CD4-positive, CD25-positive, alpha-beta regulatory T cell (primary cell): ENCODE data around the gene LANCL3. TPM values are rescaled to one million over a fixed set of nuclear protein-coding genes. Genes with fewer than 3 reads are reported as not detected.
"Not testable (repeated sequence)": the region's sequence is repeated elsewhere in the genome, so short reads cannot be mapped to it uniquely, and the experiment has no call there.

Experiments
- ATAC-seq, 2 donors: fragments of 150-1000 bp; cut with Tn5 transposase; one replicate each; pipeline ENCODE4 v1.10.0; 2021; ENCODE audit warnings: low read depth in 2 of 2, moderate number of reproducible peaks in 2 of 2, moderate library complexity in 1 of 2
- DNase-seq, 3 donors: peaks; one replicate each; pipeline versions ENCODE4 v3.0.0 to v3.0.0-alpha.2; 2012 to 2022; ENCODE audit warnings: mixed read lengths in 1 of 3
- H3K27ac ChIP-seq: one replicate; pipeline ENCODE4 v1.7.0; 2013; ENCODE audit warnings: mild to moderate bottlenecking, low read length; ENCODE audit not compliant: insufficient read depth, poor library complexity, severe bottlenecking
- H3K27me3 ChIP-seq: one replicate; pipeline ENCODE4 v1.7.0; 2013; ENCODE audit warnings: low read length; ENCODE audit not compliant: control insufficient read depth, insufficient read depth
- H3K36me3 ChIP-seq: one replicate; pipeline ENCODE4 v1.7.0; 2013; ENCODE audit warnings: mild to moderate bottlenecking, low read length, moderate library complexity; ENCODE audit not compliant: control insufficient read depth, insufficient read depth
- H3K4me1 ChIP-seq: 2 replicates; pipeline ENCODE4 v1.7.0; 2013; ENCODE audit warnings: mild to moderate bottlenecking, low read length; ENCODE audit not compliant: insufficient read depth, control insufficient read depth, poor library complexity, severe bottlenecking
- H3K4me3 ChIP-seq: one replicate; pipeline ENCODE4 v1.7.0; 2013; ENCODE audit warnings: low read depth, mild to moderate bottlenecking, low read length, moderate library complexity
- H3K9me3 ChIP-seq, 2 experiments: 1 replicate in 1 of 2; 2 replicates in 1 of 2; pipeline ENCODE4 v1.7.0; 2013; ENCODE audit warnings: low read length in 2 of 2, mild to moderate bottlenecking in 1 of 2, moderate library complexity in 1 of 2; ENCODE audit not compliant: control insufficient read depth in 2 of 2
- H3K27ac Mint-ChIP-seq, 3 donors: one replicate each; pipeline ENCODE4 v1.8.0; 2020 to 2022; ENCODE audit warnings: mild to moderate bottlenecking in 3 of 3, mixed read lengths in 3 of 3, moderate library complexity in 2 of 3
- H3K27me3 Mint-ChIP-seq: one replicate; pipeline ENCODE4 v1.8.0; 2022; ENCODE audit warnings: mild to moderate bottlenecking, mixed read lengths
- H3K36me3 Mint-ChIP-seq: one replicate; pipeline ENCODE4 v1.8.0; 2020; ENCODE audit warnings: mixed read lengths
- H3K4me1 Mint-ChIP-seq, 4 donors: one replicate each; pipeline ENCODE4 v1.8.0; 2020 to 2022; ENCODE audit warnings: mixed read lengths in 4 of 4, mild to moderate bottlenecking in 1 of 4
- H3K4me3 Mint-ChIP-seq, 4 donors: one replicate each; pipeline ENCODE4 v1.8.0; 2020 to 2022; ENCODE audit warnings: mild to moderate bottlenecking in 4 of 4, mixed read lengths in 4 of 4, moderate library complexity in 3 of 4
- H3K9me3 Mint-ChIP-seq, 7 donors: one replicate each; pipeline ENCODE4 v1.8.0; 2020 to 2022; ENCODE audit warnings: mixed read lengths in 7 of 7, mild to moderate bottlenecking in 3 of 7, moderate library complexity in 2 of 7
- polyA plus RNA-seq, 4 donors: library from polyadenylated mRNA; unstranded; fragments of 300-500 nt; fragmentation: Illumina TruSeq; gene quantifications; one replicate each; pipeline ENCODE4 v1.2.3, GENCODE V29; 2021
- total RNA-seq: library from RNA; stranded (reverse); gene quantifications from one replicate; pipeline ENCODE4 v1.2.3, GENCODE V29; 2022

Gene LANCL3
- total and polyA plus RNA-seq, 5 donors from 2014 or later = 0.35 TPM; not detected in 4

- no peak overlapping the region for H3K4me3 Mint-ChIP-seq
- no peaks in the 10 kb centered on the region for H3K4me1 ChIP-seq
- DNase-seq (no peak), ATAC-seq (no peak)
- H3K36me3 Mint-ChIP-seq = no peaks in the 10 kb centered on the region
- no peaks in the 10 kb centered on the region for H3K4me1 Mint-ChIP-seq
- no peaks in the 10 kb centered on the region for H3K9me3 ChIP-seq
- no peak overlapping the region for H3K4me3 ChIP-seq
- no peak overlapping the region for H3K27ac Mint-ChIP-seq
- no peak overlapping the region for H3K27ac ChIP-seq
- H3K9me3 Mint-ChIP-seq = peaks cover 0 to 1% (median 0%) of the 10 kb centered on the region in 7 donors
- no peaks in the 10 kb centered on the region for H3K27me3 Mint-ChIP-seq
- H3K27me3 ChIP-seq = no peaks in the 10 kb centered on the region
- no peaks in the 10 kb centered on the region for H3K36me3 ChIP-seq
Measured at GRCh38 chrX:37627602-37628001, 56.1 kb downstream of the LANCL3 start.

- no peak for DNase-seq
- Mint-ChIP-seq H3K9me3 (peaks cover 0 to 3% (median 0%) of the 10 kb centered on the region in 7 donors), H3K27me3 (no peaks in the 10 kb centered on the region), H3K4me1 (no peaks in the 10 kb centered on the region), H3K36me3 (no peaks in the 10 kb centered on the region), H3K27ac (no peak overlapping the region), H3K4me3 (no peak overlapping the region)
- no peak for ATAC-seq
- Histone ChIP-seq H3K27me3 (no peaks in the 10 kb centered on the region), H3K9me3 (no peaks in the 10 kb centered on the region), H3K27ac (no peak overlapping the region), H3K36me3 (no peaks in the 10 kb centered on the region), H3K4me3 (no peak overlapping the region), H3K4me1 (no peaks in the 10 kb centered on the region)
Measured at GRCh38 chrX:37638047-37638446, 66.6 kb downstream of the LANCL3 start.

DNA sequence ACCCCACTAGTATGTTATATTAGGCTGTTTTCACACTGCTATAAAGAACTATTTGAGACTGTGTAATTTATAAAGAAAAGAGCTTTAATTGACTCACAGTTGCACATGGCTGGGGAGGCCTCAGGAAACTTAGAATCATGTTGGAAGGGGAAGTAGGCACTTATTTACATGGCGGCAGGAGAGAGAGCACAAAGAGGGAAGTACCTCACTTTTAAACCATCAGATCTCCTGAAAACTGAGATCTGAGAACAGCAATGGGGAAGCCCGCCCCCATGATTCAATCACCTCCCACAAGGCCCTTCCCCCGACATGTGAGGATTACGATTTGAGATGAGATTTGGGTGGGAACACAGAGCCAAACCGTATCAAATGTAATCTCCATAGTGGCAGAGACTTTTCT is 68.7 kb downstream of the LANCL3 start:
- H3K4me3 Mint-ChIP-seq = no peak overlapping the region
- no peak overlapping the region for H3K27ac Mint-ChIP-seq
- H3K27ac ChIP-seq = no peak overlapping the region
- DNase-seq (no peak), ATAC-seq (no peak)
- no peaks in the 10 kb centered on the region for H3K36me3 ChIP-seq
- H3K4me1 ChIP-seq = no peaks in the 10 kb centered on the region
- peaks cover 0 to 3% (median 0%) of the 10 kb centered on the region in 7 donors for H3K9me3 Mint-ChIP-seq
- H3K4me1 Mint-ChIP-seq = no peaks in the 10 kb centered on the region
- no peak overlapping the region for H3K4me3 ChIP-seq
- H3K27me3 Mint-ChIP-seq = no peaks in the 10 kb centered on the region
- H3K27me3 ChIP-seq = no peaks in the 10 kb centered on the region
- H3K9me3 ChIP-seq = no peaks in the 10 kb centered on the region
- H3K36me3 Mint-ChIP-seq = no peaks in the 10 kb centered on the region

DNA sequence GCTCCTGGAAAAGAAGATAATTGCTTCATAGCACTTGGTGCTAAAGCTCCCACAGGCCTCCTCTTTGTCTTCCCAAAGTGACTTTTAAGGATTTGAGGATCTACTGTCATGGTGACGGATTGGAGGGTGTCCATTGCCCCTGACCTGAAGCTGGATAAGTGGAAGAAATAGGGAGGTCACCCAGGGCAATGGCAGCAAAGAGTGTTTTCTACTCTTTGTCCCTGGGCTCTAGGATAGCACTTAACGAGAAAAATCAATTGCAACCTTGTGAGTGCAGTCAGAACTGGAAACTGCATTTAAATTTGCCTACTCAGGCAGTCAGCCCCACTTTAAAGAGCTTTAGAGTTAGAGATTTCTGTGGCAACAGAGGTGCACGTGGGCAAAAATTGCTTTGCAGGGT is 70.4 kb downstream of the LANCL3 start:
- H3K4me1 Mint-ChIP-seq = no peaks in the 10 kb centered on the region
- Histone ChIP-seq H3K27me3 (no peaks in the 10 kb centered on the region), H3K9me3 (no peaks in the 10 kb centered on the region), H3K4me3 (no peak overlapping the region), H3K27ac (no peak overlapping the region), H3K4me1 (no peaks in the 10 kb centered on the region), H3K36me3 (no peaks in the 10 kb centered on the region)
- no peak for DNase-seq
- H3K27ac Mint-ChIP-seq = no peak overlapping the region
- no peak overlapping the region for H3K4me3 Mint-ChIP-seq
- no peaks in the 10 kb centered on the region for H3K27me3 Mint-ChIP-seq
- H3K36me3 Mint-ChIP-seq = no peaks in the 10 kb centered on the region
- peaks cover 0 to 3% (median 0%) of the 10 kb centered on the region in 7 donors for H3K9me3 Mint-ChIP-seq
- ATAC-seq = no peak

- no peaks in the 10 kb centered on the region for H3K4me1 Mint-ChIP-seq
- H3K4me3 Mint-ChIP-seq = no peak overlapping the region
- Histone ChIP-seq H3K27me3 (no peaks in the 10 kb centered on the region), H3K9me3 (no peaks in the 10 kb centered on the region), H3K36me3 (no peaks in the 10 kb centered on the region), H3K27ac (no peak overlapping the region), H3K4me3 (no peak overlapping the region), H3K4me1 (no peaks in the 10 kb centered on the region)
- ATAC-seq (no peak), DNase-seq (no peak)
- no peak overlapping the region for H3K27ac Mint-ChIP-seq
- H3K9me3 Mint-ChIP-seq = peaks cover 0 to 2% (median 0%) of the 10 kb centered on the region in 7 donors
- H3K36me3 Mint-ChIP-seq = no peaks in the 10 kb centered on the region
- no peaks in the 10 kb centered on the region for H3K27me3 Mint-ChIP-seq
Measured at GRCh38 chrX:37644381-37645305, 73.2 kb downstream of the LANCL3 start.

- Mint-ChIP-seq H3K27me3 (no peaks in the 10 kb centered on the region), H3K36me3 (no peaks in the 10 kb centered on the region)
Measured at GRCh38 chrX:37646254-37646653, 74.8 kb downstream of the LANCL3 start.

DNA sequence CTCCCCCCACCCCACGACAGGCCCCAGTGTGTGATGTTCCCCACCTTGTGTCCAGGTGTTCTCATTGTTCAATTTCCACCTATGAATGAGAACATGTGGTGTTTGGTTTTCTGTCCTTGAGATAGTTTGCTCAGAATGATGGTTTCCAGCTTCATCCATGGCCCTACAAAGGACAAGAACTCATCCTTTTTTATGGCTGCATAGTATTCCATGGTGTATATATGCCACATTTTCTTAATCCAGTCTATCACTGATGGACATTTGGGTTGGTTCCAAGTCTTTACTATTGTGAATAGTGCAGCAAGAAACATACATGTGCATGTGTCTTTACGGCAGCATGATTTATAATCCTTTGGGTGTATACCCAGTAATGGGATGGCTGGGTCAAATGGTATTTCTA is 79.4 kb downstream of the LANCL3 start:
- not testable (repeated sequence) for H3K36me3 Mint-ChIP-seq, H3K27ac ChIP-seq, ATAC-seq, H3K9me3 Mint-ChIP-seq, H3K4me3 Mint-ChIP-seq, H3K27me3 ChIP-seq, H3K36me3 ChIP-seq, H3K27me3 Mint-ChIP-seq, DNase-seq, H3K4me3 ChIP-seq, H3K4me1 ChIP-seq, H3K9me3 ChIP-seq, H3K27ac Mint-ChIP-seq, H3K4me1 Mint-ChIP-seq

More at GRCh38 chrX:37646254-37646653, 74.8 kb downstream of the LANCL3 start:
- H3K9me3 Mint-ChIP-seq = peaks cover 0 to 2% (median 0%) of the 10 kb centered on the region in 7 donors
- Histone ChIP-seq H3K4me1 (no peaks in the 10 kb centered on the region), H3K27me3 (no peaks in the 10 kb centered on the region), H3K36me3 (no peaks in the 10 kb centered on the region), H3K4me3 (no peak overlapping the region), H3K27ac (no peak overlapping the region), H3K9me3 (no peaks in the 10 kb centered on the region)
- H3K27ac Mint-ChIP-seq = no peak overlapping the region
- H3K4me1 Mint-ChIP-seq = no peaks in the 10 kb centered on the region
- H3K4me3 Mint-ChIP-seq = no peak overlapping the region
- DNase-seq (no peak), ATAC-seq (no peak)

DNA sequence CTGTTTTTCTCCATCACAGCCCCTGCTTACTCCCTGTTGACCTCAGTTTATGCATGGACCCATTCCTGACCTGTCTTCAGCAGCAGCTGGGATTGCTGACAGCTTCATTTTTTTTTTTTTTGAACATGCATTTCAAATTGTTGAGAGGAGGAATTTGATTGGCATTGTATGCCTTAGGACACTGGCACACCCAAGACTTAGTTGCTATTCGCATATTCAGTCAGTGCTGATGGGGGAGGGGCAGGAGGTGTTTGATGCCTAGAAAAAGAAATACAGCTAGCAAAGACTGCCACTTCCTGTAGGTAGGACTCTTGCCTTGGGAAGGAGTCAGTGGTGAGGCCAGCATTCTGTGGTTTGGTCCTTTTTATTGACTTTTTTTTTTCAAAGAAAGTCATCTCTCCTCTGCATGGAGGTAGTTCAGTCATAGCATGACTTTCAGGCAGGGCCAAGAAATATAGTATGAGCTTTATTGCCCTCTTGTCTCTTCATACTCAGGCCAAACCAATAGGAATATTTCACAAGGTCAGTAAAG is 80.5 kb downstream of the LANCL3 start:
- Mint-ChIP-seq H3K27ac (no peak overlapping the region), H3K4me1 (no peaks in the 10 kb centered on the region), H3K9me3 (peaks cover 0 to 3% (median 0%) of the 10 kb centered on the region in 7 donors), H3K36me3 (no peaks in the 10 kb centered on the region), H3K27me3 (peaks cover 4% of the 10 kb centered on the region), H3K4me3 (no peak overlapping the region)
- Histone ChIP-seq H3K27me3 (no peaks in the 10 kb centered on the region), H3K9me3 (no peaks in the 10 kb centered on the region), H3K4me1 (no peaks in the 10 kb centered on the region), H3K4me3 (no peak overlapping the region), H3K27ac (no peak overlapping the region), H3K36me3 (no peaks in the 10 kb centered on the region)
- DNase-seq (no peak), ATAC-seq (no peak)
